OCI-LY1 (cell line): ENCODE data around the gene PRG2.

ENCODE experiments used
- H2AFZ ChIP-seq: fragments of 200-600 bp; sonication (generic), shearing (Covaris generic); 2 replicates; pipeline ENCODE4 v1.6.0; 2014; ENCODE audit warnings: antibody characterized with exemption, mild to moderate bottlenecking, low read length
- H3F3A ChIP-seq: fragments of 200-600 bp; sonication (generic), shearing (Covaris generic); 2 replicates; pipeline ENCODE4 v1.6.0; 2014; ENCODE audit warnings: mild to moderate bottlenecking, antibody characterized with exemption, low read length, moderate library complexity; ENCODE audit not compliant: insufficient read depth
- H3K27ac ChIP-seq: fragments of 200-600 bp; sonication (generic); 2 replicates; pipeline ENCODE4 v1.5.1; 2014; ENCODE audit warnings: low read length, mixed run types, mild to moderate bottlenecking, low read depth; ENCODE audit not compliant: poor library complexity, severe bottlenecking
- H3K27me3 ChIP-seq: fragments of 200-600 bp; sonication (generic); 2 replicates; pipeline ENCODE4 v1.6.0; 2014; ENCODE audit warnings: antibody characterized with exemption, mild to moderate bottlenecking, low read length, moderate library complexity; ENCODE audit not compliant: insufficient read depth
- H3K36me3 ChIP-seq: fragments of 200-600 bp; sonication (generic); 2 replicates; pipeline ENCODE4 v1.6.1; 2014; ENCODE audit warnings: mild to moderate bottlenecking, antibody characterized with exemption, low read length, moderate library complexity, mixed read lengths; ENCODE audit not compliant: insufficient read depth
- H3K4me1 ChIP-seq: fragments of 200-600 bp; sonication (generic); 2 replicates; pipeline ENCODE4 v1.5.1; 2014; ENCODE audit warnings: mild to moderate bottlenecking, low read length, moderate library complexity; ENCODE audit not compliant: insufficient read depth, severe bottlenecking
- H3K4me2 ChIP-seq: fragments of 200-600 bp; sonication (generic), shearing (Covaris generic); 2 replicates; pipeline ENCODE4 v1.6.1; 2014; ENCODE audit warnings: low read length
- H3K4me3 ChIP-seq: fragments of 200-600 bp; sonication (generic); 2 replicates; pipeline ENCODE4 v1.5.1; 2014; ENCODE audit warnings: low read length, low read depth, mild to moderate bottlenecking, mixed read lengths; ENCODE audit not compliant: poor library complexity, severe bottlenecking
- H3K79me2 ChIP-seq: fragments of 200-600 bp; shearing (Covaris generic); 2 replicates; pipeline ENCODE4 v1.6.1; 2016; ENCODE audit warnings: mixed run types, low read length, mixed read lengths; ENCODE audit not compliant: insufficient read depth
- H3K9ac ChIP-seq: fragments of 200-600 bp; sonication (generic), shearing (Covaris generic); 2 replicates; pipeline ENCODE4 v1.6.1; 2014; ENCODE audit warnings: mild to moderate bottlenecking, low read length, mixed read lengths
- H3K9me2 ChIP-seq: fragments of 200-600 bp; sonication (generic), shearing (Covaris generic); 2 replicates; pipeline ENCODE4 v1.6.1; 2014; ENCODE audit warnings: low read depth, mild to moderate bottlenecking, low read length, mixed read lengths
- H3K9me3 ChIP-seq: fragments of 200-600 bp; shearing (Covaris generic); 2 replicates; pipeline ENCODE4 v1.6.1; 2014; ENCODE audit warnings: low read length, mixed read lengths
- H4K20me1 ChIP-seq: fragments of 200-600 bp; sonication (generic), shearing (Covaris generic); 2 replicates; pipeline ENCODE4 v1.6.0; 2016; ENCODE audit warnings: mild to moderate bottlenecking, low read length; ENCODE audit not compliant: insufficient read depth
- EZH2 ChIP-seq: fragments of 200-600 bp; sonication (generic), shearing (Covaris generic); IDR thresholded peaks from 2 replicates; pipeline ENCODE4 v1.8.0; 2017; ENCODE audit warnings: borderline replicate concordance, mixed run types, mild to moderate bottlenecking, antibody characterized with exemption, low read length, moderate library complexity, mixed read lengths
- TF ChIP-seq, protein P1 (sequence below): fragments of 200-600 bp; sonication (generic), shearing (Covaris generic); IDR thresholded peaks from 2 replicates; pipeline ENCODE4 v1.5.1; 2017; ENCODE audit warnings: mild to moderate bottlenecking, antibody characterized with exemption, low read length, moderate library complexity, mixed read lengths

Gene PRG2

GRCh38 chr11:57428643-57429042 lies 38.2 kb upstream of the PRG2 start:
- peaks cover 26% of the 10 kb centered on the region for H3K36me3 ChIP-seq
- no peaks in the 10 kb centered on the region for H3K9me2 ChIP-seq
- no peak overlapping the region for H3K4me3 ChIP-seq
- no peak overlapping the region for H2AFZ ChIP-seq
- H3K4me1 ChIP-seq, result peaks cover 37% of the 10 kb centered on the region
- H3F3A ChIP-seq, result no peaks in the 10 kb centered on the region
- H3K4me2 ChIP-seq, result no peak overlapping the region
- H3K27me3 ChIP-seq, result no peaks in the 10 kb centered on the region
- H3K9me3 ChIP-seq, result no peaks in the 10 kb centered on the region
- no peak overlapping the region for H3K27ac ChIP-seq
- H4K20me1 ChIP-seq, result no peaks in the 10 kb centered on the region
- H3K79me2 ChIP-seq, result peaks cover 13% of the 10 kb centered on the region
- H3K9ac ChIP-seq, result no peak overlapping the region
- TF ChIP-seq, protein P1, sequence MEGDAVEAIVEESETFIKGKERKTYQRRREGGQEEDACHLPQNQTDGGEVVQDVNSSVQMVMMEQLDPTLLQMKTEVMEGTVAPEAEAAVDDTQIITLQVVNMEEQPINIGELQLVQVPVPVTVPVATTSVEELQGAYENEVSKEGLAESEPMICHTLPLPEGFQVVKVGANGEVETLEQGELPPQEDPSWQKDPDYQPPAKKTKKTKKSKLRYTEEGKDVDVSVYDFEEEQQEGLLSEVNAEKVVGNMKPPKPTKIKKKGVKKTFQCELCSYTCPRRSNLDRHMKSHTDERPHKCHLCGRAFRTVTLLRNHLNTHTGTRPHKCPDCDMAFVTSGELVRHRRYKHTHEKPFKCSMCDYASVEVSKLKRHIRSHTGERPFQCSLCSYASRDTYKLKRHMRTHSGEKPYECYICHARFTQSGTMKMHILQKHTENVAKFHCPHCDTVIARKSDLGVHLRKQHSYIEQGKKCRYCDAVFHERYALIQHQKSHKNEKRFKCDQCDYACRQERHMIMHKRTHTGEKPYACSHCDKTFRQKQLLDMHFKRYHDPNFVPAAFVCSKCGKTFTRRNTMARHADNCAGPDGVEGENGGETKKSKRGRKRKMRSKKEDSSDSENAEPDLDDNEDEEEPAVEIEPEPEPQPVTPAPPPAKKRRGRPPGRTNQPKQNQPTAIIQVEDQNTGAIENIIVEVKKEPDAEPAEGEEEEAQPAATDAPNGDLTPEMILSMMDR, result no peak
- no peak for TF ChIP-seq EZH2

GRCh38 chr11:57427727-57428082 lies 37.3 kb upstream of the PRG2 start:
- no peak overlapping the region for H3K27ac ChIP-seq
- no peaks in the 10 kb centered on the region for H3K9me2 ChIP-seq
- no peaks in the 10 kb centered on the region for H3F3A ChIP-seq
- H3K9me3 ChIP-seq, result no peaks in the 10 kb centered on the region
- no peak overlapping the region; the same call in 1 of the 2 replicates for H3K9ac ChIP-seq
- peaks cover 37% of the 10 kb centered on the region for H3K4me1 ChIP-seq
- H2AFZ ChIP-seq, result no peak overlapping the region
- no peaks in the 10 kb centered on the region for H4K20me1 ChIP-seq
- H3K36me3 ChIP-seq, result peaks cover 35% of the 10 kb centered on the region
- H3K79me2 ChIP-seq, result peaks cover 13% of the 10 kb centered on the region
- no peak overlapping the region for H3K4me3 ChIP-seq
- no peak overlapping the region for H3K4me2 ChIP-seq
- H3K27me3 ChIP-seq, result no peaks in the 10 kb centered on the region
- TF ChIP-seq, protein P1, result no peak
- no peak for TF ChIP-seq EZH2

DNA sequence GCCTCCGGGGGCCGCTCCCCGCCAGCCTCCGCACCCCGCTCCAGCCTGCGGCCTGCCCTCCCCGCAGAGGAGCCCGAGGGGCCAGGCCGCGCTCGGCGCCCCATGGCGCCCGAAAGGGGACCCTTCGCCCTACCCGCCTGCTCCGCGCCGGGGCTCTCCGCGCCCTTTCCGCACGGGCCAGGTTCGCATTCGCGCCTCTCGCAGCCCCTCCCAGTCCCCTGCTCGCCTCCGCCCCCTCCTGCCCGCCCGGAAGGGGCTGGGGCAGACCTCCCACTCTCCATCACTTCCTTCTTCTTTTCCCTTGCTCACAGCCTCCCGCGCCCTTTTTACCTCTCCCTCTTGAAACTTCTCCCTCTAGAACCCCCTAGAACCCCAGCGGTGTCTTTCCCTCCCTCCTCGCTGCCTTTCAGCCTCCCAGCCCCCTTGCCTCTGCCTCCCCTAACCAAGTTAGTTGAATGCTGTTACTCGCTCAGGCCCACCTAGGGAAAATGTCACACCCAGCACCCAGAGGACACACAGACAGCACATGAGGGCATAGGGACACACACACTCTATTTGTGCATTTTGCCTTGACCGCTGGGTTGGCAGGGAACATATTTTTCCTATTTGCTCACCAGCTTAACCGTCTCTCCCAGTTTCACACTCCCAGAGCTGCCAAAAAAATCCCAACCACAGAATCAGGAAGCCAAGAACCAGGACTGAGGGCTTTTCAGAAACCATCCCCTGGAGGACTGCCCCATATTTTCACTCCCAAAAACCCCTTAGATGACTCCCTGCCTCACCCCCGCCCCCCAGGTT lies 36.7 kb upstream of the PRG2 start, which contains the start of gene SLC43A3:
SLC43A3 (minus strand) TSS at position 193 of the 798 bp plus-strand sequence. CDS start 949 bp downstream, outside the sequence.
- Histone ChIP-seq H3K79me2 (peaks cover 13% of the 10 kb centered on the region), H2AFZ (no peak within 1 kb of the TSS), H3K4me3 (peak within 1 kb of the TSS; percentile 87), H3K9ac (peak within 1 kb of the TSS; percentile 94), H3K9me3 (no peaks in the 10 kb centered on the region), H3K27ac (peak within 1 kb of the TSS; percentile 73), H3K36me3 (peaks cover 40% of the 10 kb centered on the region), H3K27me3 (no peaks in the 10 kb centered on the region), H3K4me2 (peak within 1 kb of the TSS; percentile 79), H3F3A (no peaks in the 10 kb centered on the region), H3K4me1 (peaks cover 37% of the 10 kb centered on the region), H4K20me1 (no peaks in the 10 kb centered on the region), H3K9me2 (no peaks in the 10 kb centered on the region)
- TF ChIP-seq EZH2, result no peak
- TF ChIP-seq, protein P1, result no peak
